ENCODE results near the gene FBXW11. TPM values are rescaled to one million over a fixed set of nuclear protein-coding genes. Genes with fewer than 3 reads are reported as not detected.

The FBXW11 gene
- total RNA-seq, 1 donor from 2014 or later, result 64.7 TPM

- DNase-seq (ENCODE audit: low read depth) (no peak), FAIRE-seq (no peak)
- Histone ChIP-seq H3K4me3 (ENCODE audit: insufficient read depth, low read depth, low read length) (no peak overlapping the region), H3K27me3 (ENCODE audit: insufficient read depth, low read length) (no peaks in the 10 kb centered on the region), H3K9ac (ENCODE audit: low read length) (no peak overlapping the region), H3K79me2 (ENCODE audit: insufficient read depth, low read length) (no peaks in the 10 kb centered on the region), H4K20me1 (ENCODE audit: insufficient read depth, low read length) (peaks cover 11% of the 10 kb centered on the region), H3K4me2 (ENCODE audit: low read length) (no peak overlapping the region), H3K9me3 (ENCODE audit: insufficient read depth, low read depth, low read length) (no peaks in the 10 kb centered on the region), H3K27ac (ENCODE audit: low read depth, low read length) (no peak overlapping the region), H3K36me3 (ENCODE audit: insufficient read depth, low read length) (peaks cover 13% of the 10 kb centered on the region), H2AFZ (ENCODE audit: low read depth, low read length) (no peak overlapping the region), H3K4me1 (ENCODE audit: insufficient read depth, low read length) (peaks cover 11% of the 10 kb centered on the region)
- peaks cover 7% of the 10 kb centered on the region for H3K4me1 Mint-ChIP-seq (ENCODE audit: low read depth, unreplicated experiment)
- peak overlapping the region; percentile 12 for H3K27ac Mint-ChIP-seq (ENCODE audit: unreplicated experiment)
- no peak overlapping the region for H3K4me3 Mint-ChIP-seq (ENCODE audit: unreplicated experiment)
- H3K36me3 Mint-ChIP-seq (ENCODE audit: low read depth, unreplicated experiment), result peaks cover 36% of the 10 kb centered on the region
- no peaks in the 10 kb centered on the region for H3K27me3 Mint-ChIP-seq (ENCODE audit: low read depth, unreplicated experiment)
- TF ChIP-seq CTCF (IDR thresholded peaks at IDR 0.05; ENCODE audit: insufficient read depth, low read depth, low read length) (no peak), EZH2 (IDR thresholded peaks at IDR 0.05; ENCODE audit: insufficient read depth, low read length) (no peak)
- H3K9me3 Mint-ChIP-seq (ENCODE audit: unreplicated experiment), result no peaks in the 10 kb centered on the region
Measured at GRCh38 chr5:172055421-172055820, 49.0 kb upstream of the FBXW11 start.

- no peak overlapping the region for H3K27ac Mint-ChIP-seq (ENCODE audit: unreplicated experiment)
Measured at GRCh38 chr5:172054611-172055153, 48.2 kb upstream of the FBXW11 start.

More at GRCh38 chr5:172054611-172055153, 48.2 kb upstream of the FBXW11 start:
- DNase-seq (ENCODE audit: low read depth) (no peak), FAIRE-seq (no peak)
- Histone ChIP-seq H3K4me1 (ENCODE audit: insufficient read depth, low read length) (peaks cover 11% of the 10 kb centered on the region), H3K9ac (ENCODE audit: low read length) (no peak overlapping the region), H3K9me3 (ENCODE audit: insufficient read depth, low read depth, low read length) (no peaks in the 10 kb centered on the region), H3K36me3 (ENCODE audit: insufficient read depth, low read length) (peaks cover 13% of the 10 kb centered on the region), H3K4me3 (ENCODE audit: insufficient read depth, low read depth, low read length) (no peak overlapping the region), H3K79me2 (ENCODE audit: insufficient read depth, low read length) (no peaks in the 10 kb centered on the region), H4K20me1 (ENCODE audit: insufficient read depth, low read length) (peaks cover 11% of the 10 kb centered on the region), H2AFZ (ENCODE audit: low read depth, low read length) (no peak overlapping the region), H3K4me2 (ENCODE audit: low read length) (no peak overlapping the region), H3K27me3 (ENCODE audit: insufficient read depth, low read length) (no peaks in the 10 kb centered on the region), H3K27ac (ENCODE audit: low read depth, low read length) (no peak overlapping the region)
- Mint-ChIP-seq H3K4me1 (ENCODE audit: low read depth, unreplicated experiment) (peaks cover 7% of the 10 kb centered on the region), H3K4me3 (ENCODE audit: unreplicated experiment) (no peak overlapping the region), H3K9me3 (ENCODE audit: unreplicated experiment) (no peaks in the 10 kb centered on the region), H3K27me3 (ENCODE audit: low read depth, unreplicated experiment) (no peaks in the 10 kb centered on the region), H3K36me3 (ENCODE audit: low read depth, unreplicated experiment) (peaks cover 35% of the 10 kb centered on the region)
- TF ChIP-seq CTCF (IDR thresholded peaks at IDR 0.05; ENCODE audit: insufficient read depth, low read depth, low read length) (no peak), EZH2 (IDR thresholded peaks at IDR 0.05; ENCODE audit: insufficient read depth, low read length) (no peak)

All from astrocyte (in vitro differentiated cells and primary cell).